ENCODE results near the gene TSC1. TPM values are rescaled to one million over a fixed set of nuclear protein-coding genes. Genes with fewer than 3 reads are reported as not detected.

Gene TSC1
- total RNA-seq, 2 experiments from 2014 or later = 50.0 to 51.9 TPM

- ChIA-PET POLR2A (no interaction called here), CTCF (interaction anchor here (1.6 kb wide), 1 partner anchor 18 kb away, joined by 6 read pairs; no protein-coding TSS in a partner anchor)
- TF ChIP-seq CTCF (IDR thresholded peaks at IDR 0.05) = no peak
- H3K4me1 Mint-ChIP-seq (ENCODE audit: low read depth) = no peaks in the 10 kb centered on the region
- Histone ChIP-seq H3K9me3 (ENCODE audit: control insufficient read depth in 1 of 2, insufficient read depth in 1 of 2, low read length in 2 of 2) (no peaks in the 10 kb centered on the region), H3K36me3 (ENCODE audit: insufficient read depth, low read length) (peaks cover 85% of the 10 kb centered on the region), H3K4me3 (ENCODE audit: low read length) (no peak overlapping the region), H3K27me3 (ENCODE audit: control insufficient read depth in 1 of 2, insufficient read depth in 2 of 2, low read length in 2 of 2) (no peaks in the 10 kb centered on the region), H3K4me1 (ENCODE audit: insufficient read depth, low read length) (no peaks in the 10 kb centered on the region), H3K27ac (ENCODE audit: low read depth in 1 of 2, low read length in 2 of 2) (no peak overlapping the region)
- peaks cover 98% of the 10 kb centered on the region for H3K36me3 Mint-ChIP-seq (ENCODE audit: low read depth)
- H3K9me3 Mint-ChIP-seq = no peaks in the 10 kb centered on the region
- no peak for ATAC-seq (ENCODE audit: poor library complexity)
- H3K27me3 Mint-ChIP-seq = no peaks in the 10 kb centered on the region
- no peak overlapping the region for H3K4me3 Mint-ChIP-seq
- H3K27ac Mint-ChIP-seq = no peak overlapping the region
- DNase-seq = no peak
- intact Hi-C loops (cut with DNase I, micrococcal nuclease) = loop anchor here in 1 of 2 experiments (5.0 kb wide), 1 partner anchor 53 kb away; no protein-coding TSS in a partner anchor
Measured at GRCh38 chr9:132919614-132920268, 24.7 kb downstream of the TSC1 start.

- POLR2A ChIA-PET = no interaction called here
- ATAC-seq (ENCODE audit: poor library complexity) = no peak
Measured at GRCh38 chr9:132914924-132915323, 29.5 kb downstream of the TSC1 start.

GRCh38 chr9:132912131-132912530 lies 32.3 kb downstream of the TSC1 start:
- Mint-ChIP-seq H3K27ac (no peak overlapping the region), H3K36me3 (ENCODE audit: low read depth) (peaks cover 68% of the 10 kb centered on the region), H3K27me3 (no peaks in the 10 kb centered on the region), H3K4me1 (ENCODE audit: low read depth) (peaks cover 15% of the 10 kb centered on the region), H3K9me3 (no peaks in the 10 kb centered on the region), H3K4me3 (no peak overlapping the region)
- CTCF ChIA-PET = no interaction called here
- DNase-seq (no peak), ATAC-seq (ENCODE audit: poor library complexity) (no peak)
- Histone ChIP-seq H3K4me3 (ENCODE audit: low read length) (no peak overlapping the region), H3K27ac (ENCODE audit: low read depth in 1 of 2, low read length in 2 of 2) (no peak overlapping the region), H3K9me3 (ENCODE audit: control insufficient read depth in 1 of 2, insufficient read depth in 1 of 2, low read length in 2 of 2) (no peaks in the 10 kb centered on the region), H3K36me3 (ENCODE audit: insufficient read depth, low read length) (peaks cover 49% of the 10 kb centered on the region), H3K4me1 (ENCODE audit: insufficient read depth, low read length) (peaks cover 16% of the 10 kb centered on the region), H3K27me3 (ENCODE audit: control insufficient read depth in 1 of 2, insufficient read depth in 2 of 2, low read length in 2 of 2) (no peaks in the 10 kb centered on the region)
- POLR2A ChIA-PET = no interaction called here
- no peak for TF ChIP-seq CTCF (IDR thresholded peaks at IDR 0.05)
- intact Hi-C loops (cut with DNase I, micrococcal nuclease) = no loop called here

More at GRCh38 chr9:132914924-132915323, 29.5 kb downstream of the TSC1 start:
- no peak for TF ChIP-seq CTCF (IDR thresholded peaks at IDR 0.05)
- H3K36me3 ChIP-seq (ENCODE audit: insufficient read depth, low read length) = peaks cover 66% of the 10 kb centered on the region
- Mint-ChIP-seq H3K4me1 (ENCODE audit: low read depth) (no peaks in the 10 kb centered on the region), H3K27me3 (no peaks in the 10 kb centered on the region), H3K9me3 (no peaks in the 10 kb centered on the region), H3K36me3 (ENCODE audit: low read depth) (peaks cover 84% of the 10 kb centered on the region), H3K27ac (no peak overlapping the region), H3K4me3 (no peak overlapping the region)
- no peak overlapping the region for H3K27ac ChIP-seq (ENCODE audit: low read depth in 1 of 2, low read length in 2 of 2)
- DNase-seq = no peak
- H3K4me3 ChIP-seq (ENCODE audit: low read length) = no peak overlapping the region
- no peaks in the 10 kb centered on the region for H3K4me1 ChIP-seq (ENCODE audit: insufficient read depth, low read length)
- no peaks in the 10 kb centered on the region for H3K27me3 ChIP-seq (ENCODE audit: control insufficient read depth in 1 of 2, insufficient read depth in 2 of 2, low read length in 2 of 2)
- CTCF ChIA-PET = interaction anchor here (0.6 kb wide), 1 partner anchor 15 kb away, joined by 3 read pairs; no protein-coding TSS in a partner anchor
- no peaks in the 10 kb centered on the region for H3K9me3 ChIP-seq (ENCODE audit: control insufficient read depth in 1 of 2, insufficient read depth in 1 of 2, low read length in 2 of 2)
- intact Hi-C loops (cut with DNase I, micrococcal nuclease) = no loop called here

All from CD4-positive, alpha-beta T cell (primary cell).